GM19025 (cell line): ENCODE measurements around the gene ADAM8.

ENCODE experiments used
- ATAC-seq: cut with Tn5 transposase; IDR thresholded peaks from one replicate; pipeline ENCODE4 v1.9.1; 2021; ENCODE audit warnings: mild to moderate bottlenecking, low read depth, moderate library complexity; ENCODE audit not compliant: unreplicated experiment

Gene ADAM8

GRCh38 chr10:133217800-133218589 lies 58.7 kb downstream of the ADAM8 start:
- no peak for ATAC-seq

GRCh38 chr10:133216776-133217175 lies 59.9 kb downstream of the ADAM8 start:
- no peak for ATAC-seq

- no peak for ATAC-seq
These were observed 61.1 kb downstream of the ADAM8 start for GRCh38 chr10:133215586-133215985.

DNA sequence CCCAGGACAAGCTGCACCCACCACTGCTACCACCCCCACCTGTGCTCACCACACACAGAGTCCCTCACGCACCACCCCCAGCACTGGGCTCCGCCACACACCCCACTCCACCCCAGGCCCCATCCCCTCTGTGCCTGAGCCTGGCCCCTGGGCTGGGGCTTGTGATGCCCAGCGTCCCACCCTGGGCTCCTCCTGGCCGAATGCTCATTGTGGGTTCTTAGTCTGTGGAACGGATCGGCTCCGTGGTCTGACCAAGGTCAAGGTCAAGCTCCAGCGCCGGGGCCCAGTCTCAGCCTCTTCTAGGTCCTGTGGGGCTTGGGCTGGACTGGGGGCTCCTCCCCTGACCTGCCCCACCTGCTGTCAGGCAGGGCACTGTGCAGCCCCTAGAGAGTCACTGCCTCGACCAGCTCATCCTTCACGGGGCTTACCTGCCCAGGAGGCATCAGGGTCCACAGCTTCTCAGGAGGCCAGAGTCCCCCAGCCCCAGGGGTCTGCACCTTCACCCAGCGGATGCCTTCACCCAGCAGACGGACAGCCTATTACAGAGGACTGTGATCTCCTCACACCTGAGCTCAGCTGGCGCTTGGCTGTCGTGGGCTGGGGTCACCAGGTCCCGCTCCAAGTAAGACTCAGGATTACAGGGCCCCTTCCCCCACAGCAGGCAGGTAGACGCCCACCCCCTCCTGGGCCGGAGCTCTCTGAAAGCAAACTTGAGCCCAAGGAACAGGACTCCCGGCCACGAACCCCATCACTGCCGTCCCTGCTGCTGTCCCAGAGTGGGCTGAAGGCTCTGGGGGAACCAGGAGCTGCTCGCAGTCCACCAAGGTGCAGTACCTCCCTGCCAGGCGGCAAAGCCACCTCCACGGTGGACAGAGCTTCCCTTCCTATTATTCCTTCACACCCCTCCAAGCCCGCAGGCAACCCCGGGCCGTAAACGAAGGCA lies 61.9 kb downstream of the ADAM8 start:
- no peak for ATAC-seq

GRCh38 chr10:133213641-133214467 lies 62.8 kb downstream of the ADAM8 start:
- ATAC-seq = no peak

GRCh38 chr10:133212853-133213494 lies 63.7 kb downstream of the ADAM8 start:
- ATAC-seq = no peak
